ENCODE results near the gene PBX1.

PBX1 gene

DNA sequence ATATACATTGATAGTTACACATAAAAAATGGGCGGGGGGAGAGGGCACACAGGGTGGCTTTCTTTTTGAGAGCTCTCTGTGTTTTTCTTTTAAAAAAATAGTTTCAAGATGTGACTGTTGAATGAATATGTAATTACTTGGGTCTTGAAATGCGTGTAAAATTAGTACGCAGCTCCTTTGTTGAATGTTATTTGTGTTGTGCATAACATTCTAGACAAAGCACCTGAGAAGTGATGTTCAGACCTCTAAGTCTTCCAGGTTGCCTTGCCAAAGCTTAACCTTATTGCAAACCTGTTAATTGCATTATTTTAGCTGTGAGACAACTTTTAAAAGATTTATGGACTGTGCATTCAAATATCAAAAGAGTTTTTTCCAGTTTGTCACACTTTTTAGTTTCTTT lies 5.4 kb downstream of the PBX1 start:
- no peak for DNase-seq

DNA sequence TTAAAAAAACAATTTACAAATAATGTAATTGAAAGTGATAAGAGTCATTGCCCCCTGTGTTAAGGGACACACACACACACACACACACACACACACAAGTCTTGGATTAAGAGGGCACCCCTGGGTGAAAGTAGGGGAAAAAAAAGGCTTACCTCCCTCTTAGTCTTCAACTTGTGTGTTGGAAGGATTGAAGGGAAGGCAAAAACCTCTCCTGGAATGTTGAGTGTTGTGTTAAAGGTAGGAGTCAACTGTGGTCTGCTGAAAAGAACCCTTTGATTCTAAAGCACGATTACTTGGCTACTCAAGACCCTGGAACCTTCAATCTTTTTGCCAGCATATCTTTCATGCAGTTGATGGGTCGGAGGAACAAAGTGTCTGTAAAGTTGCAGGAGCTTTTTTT lies 6.4 kb downstream of the PBX1 start:
- no peak for DNase-seq

- no peak for DNase-seq
These were observed 8.8 kb downstream of the PBX1 start for GRCh38 chr1:164567774-164568173.

GRCh38 chr1:164569241-164569640 lies 10.3 kb downstream of the PBX1 start:
- no peak for DNase-seq

DNA sequence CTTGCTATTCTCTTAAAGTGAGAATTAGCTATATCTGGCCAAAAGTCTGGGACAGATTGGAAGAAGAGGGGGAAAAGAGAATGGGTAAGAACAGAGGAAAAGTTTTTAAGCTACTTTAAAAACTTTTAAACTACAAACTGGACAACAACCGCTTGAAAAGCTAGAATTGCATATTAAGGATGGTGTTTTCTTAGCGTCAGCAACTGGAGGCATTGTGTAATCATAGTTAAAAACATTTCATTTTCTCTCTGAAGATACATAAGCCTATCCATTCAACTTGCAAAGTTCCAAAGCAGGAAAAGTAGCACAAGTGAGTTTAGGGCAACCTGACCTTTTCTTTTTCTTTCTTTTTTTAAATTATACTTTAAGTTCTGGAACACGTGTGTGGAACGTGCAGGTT lies 10.9 kb downstream of the PBX1 start:
- no peak for DNase-seq

DNA sequence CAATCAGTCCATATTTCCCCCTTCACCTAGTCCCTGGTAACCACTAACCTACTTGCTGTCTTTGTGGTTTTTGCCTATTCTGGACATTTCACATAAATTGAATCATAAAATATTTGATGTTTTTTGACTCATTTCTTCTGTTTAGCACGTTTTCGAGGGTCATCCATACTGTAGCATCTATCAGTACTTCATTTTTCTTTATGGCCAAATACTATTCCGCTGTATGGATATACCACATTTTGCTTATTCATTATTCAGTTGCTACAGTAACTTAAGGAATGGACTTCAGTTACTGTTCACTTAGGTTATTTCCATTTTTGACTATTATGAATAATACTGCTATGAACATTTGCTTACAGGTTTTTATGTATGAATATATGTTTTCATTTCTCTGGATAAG lies 12.3 kb downstream of the PBX1 start:
- no peak for DNase-seq

DNA sequence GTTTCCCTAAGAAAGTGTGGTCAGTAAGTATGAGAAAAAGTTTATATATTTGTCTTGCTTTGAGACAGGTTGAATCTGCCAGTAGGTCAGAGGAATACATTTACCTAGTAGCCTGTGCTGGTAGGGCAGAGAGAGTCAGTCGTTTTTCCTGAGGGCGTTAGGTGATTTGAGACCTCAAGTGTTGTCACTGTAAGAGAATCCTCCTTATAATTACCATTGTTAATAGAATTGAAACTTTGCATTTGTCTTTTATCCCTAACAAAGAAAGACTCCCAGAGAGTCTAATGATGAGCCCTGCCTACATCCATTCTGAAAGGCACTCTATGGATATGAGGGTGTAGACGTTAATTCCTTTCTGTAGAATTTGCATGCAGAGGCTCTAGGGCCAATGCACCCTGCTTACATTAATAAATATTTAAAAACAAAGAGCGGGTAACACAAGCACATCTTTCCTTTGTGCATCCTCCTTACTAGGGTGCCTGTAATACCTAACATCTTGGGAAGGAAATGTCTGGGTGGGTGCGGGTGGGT lies 16.4 kb downstream of the PBX1 start:
- no peak for DNase-seq

GRCh38 chr1:164576291-164577271 lies 17.6 kb downstream of the PBX1 start:
- DNase-seq = no peak

DNA sequence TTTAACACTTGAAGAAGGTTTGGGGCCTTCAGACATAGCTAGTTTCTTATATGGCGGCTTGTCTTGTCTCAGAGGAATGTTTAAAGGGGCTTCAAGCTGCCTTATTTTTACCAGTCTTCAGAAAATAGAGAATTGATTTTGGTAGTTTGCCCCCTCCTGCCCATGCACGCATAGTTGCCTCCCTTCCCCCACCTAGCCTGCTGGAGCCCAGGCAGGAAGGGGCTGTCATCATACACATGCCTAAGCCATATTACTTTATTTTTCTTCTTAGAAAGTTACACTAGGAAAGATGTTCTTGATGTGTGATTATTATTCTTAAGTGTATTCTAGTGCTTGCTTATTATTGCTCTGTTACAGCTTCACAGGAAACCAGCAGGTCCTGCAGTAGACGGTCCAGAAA lies 18.3 kb downstream of the PBX1 start:
- no peak for DNase-seq

- DNase-seq = no peak
These were observed 19.7 kb downstream of the PBX1 start for GRCh38 chr1:164578479-164579200.

GRCh38 chr1:164579381-164579780 lies 20.4 kb downstream of the PBX1 start:
- no peak for DNase-seq

- DNase-seq = no peak
These were observed 22.8 kb downstream of the PBX1 start for GRCh38 chr1:164581762-164582161.

GRCh38 chr1:164583196-164583595 lies 24.2 kb downstream of the PBX1 start:
- DNase-seq = no peak

- no peak for DNase-seq
These were observed 25.0 kb downstream of the PBX1 start for GRCh38 chr1:164583835-164584539.

- DNase-seq = no peak
These were observed 27.6 kb downstream of the PBX1 start for GRCh38 chr1:164586591-164586990.

GRCh38 chr1:164587617-164588501 lies 28.9 kb downstream of the PBX1 start:
- no peak for DNase-seq

- no peak for DNase-seq
These were observed 29.7 kb downstream of the PBX1 start for GRCh38 chr1:164588516-164589341.

- no peak for DNase-seq
These were observed 30.4 kb downstream of the PBX1 start for GRCh38 chr1:164589408-164589807.

DNA sequence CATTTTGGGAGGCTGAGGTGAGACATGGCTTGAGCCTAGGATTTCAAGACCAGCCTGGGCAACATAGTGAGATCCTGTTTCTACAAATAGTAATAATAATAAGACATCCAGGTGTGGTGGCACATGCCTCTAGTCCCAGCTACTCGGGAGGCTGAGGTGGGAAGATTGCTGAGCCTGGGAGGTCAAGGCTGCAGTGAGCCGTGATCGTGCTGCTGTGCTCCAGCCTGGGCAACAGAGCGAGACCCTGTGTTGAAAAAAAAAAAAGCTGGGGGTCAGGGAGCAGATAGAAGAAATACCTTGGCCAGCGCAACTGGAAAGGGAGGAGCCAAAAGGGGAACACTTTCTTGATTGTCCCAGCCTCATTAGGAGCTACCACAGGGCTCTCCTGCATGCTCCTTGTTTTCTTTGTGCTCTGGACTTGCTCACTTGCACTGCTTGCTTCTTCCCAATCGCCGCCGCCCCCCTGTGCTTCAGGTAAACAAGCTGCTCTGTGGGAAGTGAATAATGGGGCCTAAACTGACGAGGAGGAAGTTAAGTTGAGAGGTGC lies 31.1 kb downstream of the PBX1 start:
- no peak for DNase-seq

- DNase-seq = no peak
These were observed 31.6 kb downstream of the PBX1 start for GRCh38 chr1:164590592-164590991.

DNA sequence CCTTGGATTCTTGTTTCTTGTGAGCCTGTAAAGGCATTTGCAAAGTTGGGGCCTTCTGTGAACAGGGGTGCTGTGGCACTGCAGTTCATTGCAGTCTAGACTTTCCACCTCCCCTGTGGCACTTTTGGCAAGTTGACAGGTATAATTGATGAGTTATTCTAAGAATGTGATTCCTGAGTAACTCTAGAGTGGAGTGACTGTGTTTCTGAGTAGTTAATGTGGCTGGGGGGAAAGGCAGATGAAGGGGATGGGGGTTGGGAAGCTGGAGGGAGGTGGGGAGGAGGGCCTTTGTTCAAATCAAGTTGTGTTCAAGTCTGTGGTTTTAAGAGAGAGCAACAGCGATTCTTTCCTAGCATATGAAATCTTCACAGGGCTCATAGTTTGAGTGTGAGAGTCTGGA lies 32.9 kb downstream of the PBX1 start:
- no peak for DNase-seq
